Measurements from ENCODE around the gene DVL2. TPM values are rescaled to one million over a fixed set of nuclear protein-coding genes. Genes with fewer than 3 reads are reported as not detected.

The DVL2 gene
- total and polyA plus RNA-seq, 2 of the 13 experiments (the other 11 are each of a cell fraction or from before 2014, with no cell fraction given) = 5.7 to 38.2 TPM

DNA sequence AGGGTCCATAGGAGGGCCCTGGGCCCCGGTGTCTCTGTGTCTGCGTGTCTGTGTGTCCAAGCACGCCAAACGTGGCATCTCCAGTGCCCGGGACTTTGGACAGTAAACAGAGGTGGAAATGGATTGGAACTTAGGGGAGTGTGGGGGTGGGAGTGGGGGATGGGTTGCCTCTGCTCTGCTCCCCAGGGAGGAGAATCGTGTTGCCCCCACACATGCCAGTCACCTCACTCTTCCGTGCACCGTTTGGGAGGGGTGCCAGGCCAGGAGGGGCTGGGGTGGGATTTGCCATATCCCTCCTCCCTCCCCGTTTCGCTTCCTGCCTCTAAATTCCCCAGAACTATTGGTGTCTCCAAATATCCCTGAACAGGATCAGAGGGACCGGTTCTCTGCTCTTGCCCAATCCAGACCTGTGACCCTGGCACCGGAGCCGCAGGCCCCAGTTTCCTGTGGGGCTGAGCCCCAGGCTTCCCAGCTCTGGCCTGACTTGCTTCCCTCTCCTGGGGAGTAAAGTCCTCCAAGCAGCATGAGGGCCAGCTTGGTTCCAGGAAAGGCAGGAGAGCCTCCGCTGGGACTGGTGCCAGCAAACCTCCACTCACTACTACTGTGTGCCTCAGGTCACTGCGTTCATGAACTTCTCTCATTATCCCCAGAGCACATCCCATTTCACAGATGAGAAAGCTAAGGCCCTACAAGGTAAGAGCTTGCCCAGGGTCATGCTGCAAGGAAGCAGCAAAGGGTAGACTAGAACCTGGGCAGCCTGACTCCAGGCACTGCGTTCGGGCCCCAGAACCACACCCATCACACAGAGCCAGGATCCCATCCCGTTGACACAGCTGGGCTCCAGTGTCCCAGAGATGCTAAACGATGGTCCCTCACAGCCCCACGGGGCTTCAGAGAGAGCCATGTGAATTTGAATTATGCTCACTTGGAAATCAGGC, 54.7 kb downstream of the DVL2 start, which contains the start of gene ASGR1 (continued):
- TF ChIP-seq, protein P1, sequence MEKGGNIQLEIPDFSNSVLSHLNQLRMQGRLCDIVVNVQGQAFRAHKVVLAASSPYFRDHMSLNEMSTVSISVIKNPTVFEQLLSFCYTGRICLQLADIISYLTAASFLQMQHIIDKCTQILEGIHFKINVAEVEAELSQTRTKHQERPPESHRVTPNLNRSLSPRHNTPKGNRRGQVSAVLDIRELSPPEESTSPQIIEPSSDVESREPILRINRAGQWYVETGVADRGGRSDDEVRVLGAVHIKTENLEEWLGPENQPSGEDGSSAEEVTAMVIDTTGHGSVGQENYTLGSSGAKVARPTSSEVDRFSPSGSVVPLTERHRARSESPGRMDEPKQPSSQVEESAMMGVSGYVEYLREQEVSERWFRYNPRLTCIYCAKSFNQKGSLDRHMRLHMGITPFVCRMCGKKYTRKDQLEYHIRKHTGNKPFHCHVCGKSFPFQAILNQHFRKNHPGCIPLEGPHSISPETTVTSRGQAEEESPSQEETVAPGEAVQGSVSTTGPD (CRISPR knock-in tag; IDR thresholded peaks at IDR 0.05) = peak; percentile 94
- TF ChIP-seq KDM5A (IDR thresholded peaks at IDR 0.05; ENCODE audit: borderline replicate concordance, low read length) (no peak), ZNF274 (CRISPR knock-in tag; IDR thresholded peaks at IDR 0.05) (no peak; the same call in 1 of the 2 replicates), BCLAF1 (IDR thresholded peaks at IDR 0.05) (no peak), ZNF616 (CRISPR knock-in tag; IDR thresholded peaks at IDR 0.05; ENCODE audit: low read depth) (no peak), KLF12 (CRISPR knock-in tag; IDR thresholded peaks at IDR 0.05; ENCODE audit: borderline replicate concordance) (0 out of 2 replicates have a peak, but pooled peaks have one; percentile 56), ETV5 (CRISPR knock-in tag; IDR thresholded peaks at IDR 0.05; ENCODE audit: borderline replicate concordance) (peak; percentile 96; the same call in 1 of the 2 replicates), KLF6 (CRISPR knock-in tag; IDR thresholded peaks at IDR 0.05) (0 out of 2 replicates have a peak, but pooled peaks have one; percentile 59), GATA4 (IDR thresholded peaks at IDR 0.05; ENCODE audit: borderline replicate concordance, low read depth) (0 out of 2 replicates have a peak, but pooled peaks have one; percentile 22), TBX3 (IDR thresholded peaks at IDR 0.05; ENCODE audit: borderline replicate concordance) (peak; percentile 47; the same call in 1 of the 2 replicates), ZNF30 (CRISPR knock-in tag; IDR thresholded peaks at IDR 0.05) (no peak), HMG20B (CRISPR knock-in tag; conservative IDR thresholded peaks at IDR 0.05) (peak; percentile 63; the same call in 1 of the 2 replicates), ATM (IDR thresholded peaks at IDR 0.05; ENCODE audit: borderline replicate concordance) (no peak), ZNF781 (CRISPR knock-in tag; IDR thresholded peaks at IDR 0.05; ENCODE audit: borderline replicate concordance, not compliant biosample characterization) (no peak), POGZ (CRISPR knock-in tag; IDR thresholded peaks at IDR 0.05) (peak; percentile 57), MED8 (CRISPR knock-in tag; IDR thresholded peaks at IDR 0.05; ENCODE audit: insufficient replicate concordance) (peak; percentile 86), NPAS2 (CRISPR knock-in tag; IDR thresholded peaks at IDR 0.05; ENCODE audit: borderline replicate concordance) (no peak), HCFC1 (IDR thresholded peaks at IDR 0.05; ENCODE audit: low read depth, low read length) (no peak), ZBTB1 (CRISPR knock-in tag; IDR thresholded peaks at IDR 0.05; ENCODE audit: borderline replicate concordance) (no peak), GLMP (CRISPR knock-in tag; IDR thresholded peaks at IDR 0.05; ENCODE audit: borderline replicate concordance) (no peak), LCORL (IDR thresholded peaks at IDR 0.05) (peak; percentile 61), LCORL (CRISPR knock-in tag; IDR thresholded peaks at IDR 0.05) (peak; percentile 95), SIX1 (CRISPR knock-in tag; IDR thresholded peaks at IDR 0.05; ENCODE audit: borderline replicate concordance) (no peak), ARHGAP35 (CRISPR knock-in tag; IDR thresholded peaks at IDR 0.05; ENCODE audit: borderline replicate concordance) (no peak)

Data from HepG2 (cell line).